Purkinje cell (primary cell): ENCODE data around the gene ZNF747. TPM values are rescaled to one million over a fixed set of nuclear protein-coding genes. Genes with fewer than 3 reads are reported as not detected.

Experiments
- polyA plus RNA-seq: library from polyadenylated mRNA; unstranded; fragments of >200 nt; fragmentation: Nextera tagmentation; gene quantifications from 2 replicates; pipeline ENCODE4 v1.2.1, GENCODE V29; 2014

ZNF747 gene
- 0.42 and 1.1 TPM in 2 replicates for polyA plus RNA-seq

DNA sequence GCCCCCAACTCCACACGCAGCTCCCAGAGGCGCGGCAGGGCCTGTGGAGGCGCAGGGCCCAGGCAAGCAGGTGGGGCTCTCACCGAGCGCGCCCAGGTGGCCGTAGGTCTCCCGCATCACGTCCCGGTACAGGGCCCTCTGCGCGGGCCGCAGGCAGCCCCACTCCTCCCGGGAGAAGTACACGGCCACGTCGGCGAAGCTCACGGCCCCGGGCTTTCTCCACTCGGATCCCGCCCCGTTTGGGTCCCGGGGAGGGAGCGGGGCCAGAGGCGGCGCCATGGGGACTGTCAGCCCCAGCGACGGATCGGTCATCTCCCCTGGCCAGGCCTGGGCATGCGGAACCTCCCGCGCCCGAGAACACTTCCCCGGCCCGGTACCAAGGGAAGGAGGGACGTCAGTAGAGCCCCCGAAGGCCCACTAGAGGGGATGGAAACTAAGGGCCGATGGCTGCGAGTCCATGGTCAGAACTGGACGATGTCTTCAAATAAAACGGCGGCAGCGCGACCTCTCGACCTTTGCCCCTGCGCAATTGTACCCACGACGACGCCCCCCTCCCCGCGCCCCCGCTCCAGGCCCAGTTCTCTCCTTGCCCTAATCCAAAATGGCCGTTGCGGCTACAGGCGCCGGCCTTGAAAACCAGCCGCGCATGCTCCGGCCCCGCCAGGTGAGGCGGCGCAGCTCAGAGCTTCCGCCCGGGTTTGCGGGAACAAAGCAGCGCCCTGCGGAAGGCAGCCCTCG is at the start of gene ZNF747:
ZNF747 (minus strand) TSS at position 491 of the 738 bp plus-strand sequence; CDS start at position 312, 179 bp downstream.

DNA sequence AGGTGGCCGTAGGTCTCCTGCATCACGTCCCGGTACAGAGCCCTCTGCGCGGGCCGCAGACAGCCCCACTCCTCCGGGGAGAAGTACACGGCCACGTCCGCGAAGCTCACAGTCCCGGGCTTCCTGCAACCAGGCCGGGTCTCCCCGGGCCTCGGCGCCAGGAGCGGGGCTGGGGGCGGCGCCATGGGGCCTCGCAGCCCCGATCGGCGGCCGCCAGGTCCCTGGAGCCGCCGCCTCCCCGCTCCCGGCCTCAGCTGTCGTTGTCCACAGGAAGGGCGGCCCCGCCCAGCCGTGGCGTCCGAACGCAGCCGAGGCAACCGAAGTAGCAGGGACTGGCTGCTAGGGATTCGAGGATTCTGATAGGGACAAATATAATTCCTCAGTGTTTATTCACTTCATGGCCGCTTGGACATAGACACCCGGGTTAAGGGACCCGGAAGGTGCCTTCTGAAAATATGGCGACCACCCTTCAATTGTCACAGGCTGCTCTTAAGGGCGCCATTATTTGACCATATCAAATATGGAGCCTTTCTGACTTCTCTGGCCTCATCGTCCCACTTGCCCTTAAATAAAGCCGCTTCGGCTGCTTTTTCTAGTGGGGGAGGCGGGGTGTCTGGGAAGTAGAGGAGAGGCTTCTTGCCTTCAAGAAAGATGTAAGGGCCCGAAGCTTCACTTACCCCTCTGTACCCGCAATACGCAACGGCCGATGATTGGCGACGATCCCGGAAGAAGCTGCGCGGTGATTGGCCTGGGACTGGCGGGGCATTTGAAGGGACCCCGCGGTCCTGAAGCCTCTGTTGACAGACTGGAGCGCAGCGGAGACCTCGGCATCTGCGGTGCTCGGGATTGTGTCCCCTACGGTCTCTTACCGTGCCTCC is 37.0 kb upstream of the ZNF747 start, which contains the start of gene ZNF688:
ZNF688 (minus strand) TSS at position 270 of the 878 bp plus-strand sequence; CDS start at position 185, 85 bp downstream.

DNA sequence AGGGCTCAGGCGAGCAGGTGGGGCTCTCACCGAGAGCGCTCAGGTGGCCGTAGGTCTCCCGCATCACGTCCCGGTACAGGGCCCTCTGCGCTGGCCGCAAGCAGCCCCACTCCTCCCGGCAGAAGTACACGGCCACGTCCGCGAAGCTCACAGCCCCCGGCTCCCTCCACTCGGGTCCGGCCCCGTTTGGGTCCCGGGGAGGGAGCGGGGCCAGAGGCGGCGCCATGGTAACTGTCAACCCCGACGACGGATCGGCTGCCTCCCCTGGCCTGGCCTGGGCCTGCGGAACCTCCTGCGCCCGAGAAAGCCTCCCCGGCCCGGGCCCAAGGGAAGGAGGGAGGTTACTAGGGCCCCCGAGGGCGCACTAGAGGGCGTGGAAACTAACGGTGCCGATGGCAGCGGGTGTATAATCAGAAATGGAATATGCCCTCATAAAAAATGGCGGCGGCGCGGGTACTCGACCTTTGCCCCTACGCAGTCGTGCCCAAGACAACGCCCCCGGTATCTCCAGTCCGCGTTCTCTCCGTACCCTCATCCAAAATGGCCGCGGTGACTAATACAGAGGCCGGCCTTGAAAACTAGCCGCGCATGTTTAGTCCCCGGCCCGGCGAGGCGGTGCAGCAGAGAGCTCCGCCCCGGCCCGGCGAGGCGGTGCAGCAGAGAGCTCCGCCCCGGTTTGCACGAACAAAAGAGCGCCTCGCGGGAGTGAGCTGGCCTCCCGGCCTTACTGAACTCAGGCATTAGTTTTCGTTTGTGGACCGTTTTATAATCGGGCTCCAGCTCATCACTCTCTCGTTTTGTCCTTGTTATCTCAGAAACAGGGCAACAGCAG is 23.5 kb upstream of the ZNF747 start, which contains the start of gene ZNF764:
ZNF764 (minus strand) TSS at position 418 of the 832 bp plus-strand sequence; CDS start at position 226, 192 bp downstream.

DNA sequence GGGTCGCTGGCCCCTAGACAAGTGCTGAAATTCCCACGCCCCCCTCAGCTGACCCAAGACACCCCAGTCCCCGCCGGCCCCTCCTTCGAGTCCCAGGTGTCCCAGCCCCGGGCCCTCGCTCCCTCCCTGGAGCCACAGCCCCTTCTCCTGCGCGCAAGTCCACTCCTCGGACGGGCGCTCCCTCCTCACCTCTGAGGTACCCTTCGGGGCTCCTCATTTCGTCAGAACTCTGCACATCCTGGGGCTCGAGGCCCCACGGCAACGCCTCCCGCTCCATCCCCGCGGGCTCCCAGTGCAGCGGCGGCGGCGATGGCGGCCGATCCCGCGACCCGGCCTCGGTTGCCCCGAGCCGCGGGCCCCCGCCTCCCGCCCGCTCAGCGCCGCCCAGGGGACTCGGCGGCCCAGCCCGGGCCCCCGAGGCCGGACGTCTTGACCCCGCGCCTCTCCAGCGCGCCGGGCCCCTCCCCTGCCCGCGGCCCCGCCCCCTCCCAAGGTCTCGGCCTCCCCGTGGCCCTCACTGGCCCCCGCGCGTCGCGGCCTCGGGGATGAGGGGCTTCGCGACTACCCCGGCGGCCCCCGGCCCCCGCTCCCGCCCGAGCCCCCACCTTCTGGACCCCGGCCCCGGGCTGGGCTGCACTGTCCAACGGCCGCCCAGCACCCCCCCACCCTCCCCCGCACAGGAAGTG is 8.4 kb downstream of the ZNF747 start, which contains the start of gene ZNF768:
ZNF768 (minus strand) TSS at position 430 of the 686 bp plus-strand sequence; CDS start at position 277, 153 bp downstream.

Other genes starting within 250 kb of the ZNF747 start
- gene CD2BP2, start 179.6 kb downstream of the ZNF747 start, polyA plus RNA-seq, result 8.0 and 11.0 TPM in 2 replicates
- 4.2 and 5.3 TPM in 2 replicates for gene TBC1D10B, start 164.4 kb downstream of the ZNF747 start, polyA plus RNA-seq
- not detected in 2 replicates for gene MYL11, start 160.1 kb downstream of the ZNF747 start, polyA plus RNA-seq
- not detected in 2 replicates for gene SEPTIN1, start 152.3 kb downstream of the ZNF747 start, polyA plus RNA-seq
- 1.3 and 1.6 TPM in 2 replicates for gene ZNF48, start 139.4 kb downstream of the ZNF747 start, polyA plus RNA-seq
- 3.1 and 3.9 TPM in 2 replicates for gene ZNF771, start 127.3 kb downstream of the ZNF747 start, polyA plus RNA-seq
- 14.3 and 19.1 TPM in 2 replicates for gene DCTPP1, start 104.8 kb downstream of the ZNF747 start, polyA plus RNA-seq
- 24.3 and 24.4 TPM in 2 replicates for gene SEPHS2, start 89.0 kb downstream of the ZNF747 start, polyA plus RNA-seq
- gene ITGAL, start 62.1 kb downstream of the ZNF747 start, polyA plus RNA-seq, result not detected in 2 replicates
- gene ZNF768, start 8.3 kb downstream of the ZNF747 start, polyA plus RNA-seq, result 0.38 TPM in 1 of 2 replicates, not detected in the other
- 0.20 and 0.67 TPM in 2 replicates for gene ZNF764, start 23.5 kb upstream of the ZNF747 start, polyA plus RNA-seq
- 1.0 and 1.2 TPM in 2 replicates for gene ZNF688, start 36.9 kb upstream of the ZNF747 start, polyA plus RNA-seq
- 0.36 and 1.1 TPM in 2 replicates for gene ZNF785, start 50.8 kb upstream of the ZNF747 start, polyA plus RNA-seq
- gene ZNF689, start 75.5 kb upstream of the ZNF747 start, polyA plus RNA-seq, result 0.94 and 1.2 TPM in 2 replicates
- gene PRR14, start 116.1 kb upstream of the ZNF747 start, polyA plus RNA-seq, result 1.2 and 12.7 TPM in 2 replicates
- gene FBRS, start 123.6 kb upstream of the ZNF747 start, polyA plus RNA-seq, result 0.20 and 0.52 TPM in 2 replicates
- gene SRCAP, start 164.3 kb upstream of the ZNF747 start, polyA plus RNA-seq, result 0.15 and 1.7 TPM in 2 replicates
- 18.5 and 19.1 TPM in 2 replicates for gene PHKG2, start 213.6 kb upstream of the ZNF747 start, polyA plus RNA-seq
- 0.87 and 6.6 TPM in 2 replicates for gene CFAP119, start 227.2 kb upstream of the ZNF747 start, polyA plus RNA-seq
- 21.7 and 28.7 TPM in 2 replicates for gene RNF40, start 227.5 kb upstream of the ZNF747 start, polyA plus RNA-seq